GM19099 (cell line): ENCODE measurements around the gene SNU13.

Source experiments
- POLR2A ChIP-seq: IDR thresholded peaks from 3 replicates; pipeline ENCODE4 v1.6.1; 2011; ENCODE audit warnings: low read depth; ENCODE audit not compliant: insufficient read length; ENCODE audit errors: extremely low read depth

SNU13 gene

GRCh38 chr22:41687901-41688364, 734 bp downstream of the SNU13 start:
- TF ChIP-seq POLR2A = no peak

- TF ChIP-seq POLR2A = no peak
These were observed 4.5 kb downstream of the SNU13 start for GRCh38 chr22:41684194-41684593.

GRCh38 chr22:41683616-41684015, 5.1 kb downstream of the SNU13 start:
- no peak for TF ChIP-seq POLR2A

- TF ChIP-seq POLR2A = no peak
These were observed 5.6 kb downstream of the SNU13 start for GRCh38 chr22:41683052-41683451.

GRCh38 chr22:41682033-41682807, 6.4 kb downstream of the SNU13 start:
- peak; percentile 53 for TF ChIP-seq POLR2A

- no peak for TF ChIP-seq POLR2A
These were observed 7.1 kb downstream of the SNU13 start for GRCh38 chr22:41681616-41682015.

- no peak for TF ChIP-seq POLR2A
These were observed 12.5 kb downstream of the SNU13 start for GRCh38 chr22:41676134-41676533.

- no peak for TF ChIP-seq POLR2A
These were observed 13.8 kb downstream of the SNU13 start for GRCh38 chr22:41674846-41675340.

GRCh38 chr22:41672780-41673509, 15.7 kb downstream of the SNU13 start:
- TF ChIP-seq POLR2A = no peak

- no peak for TF ChIP-seq POLR2A
These were observed 19.4 kb downstream of the SNU13 start for GRCh38 chr22:41668971-41669911.

- no peak for TF ChIP-seq POLR2A
These were observed 23.7 kb downstream of the SNU13 start for GRCh38 chr22:41664951-41665350.

GRCh38 chr22:41664490-41664889, 24.2 kb downstream of the SNU13 start:
- no peak for TF ChIP-seq POLR2A

- TF ChIP-seq POLR2A = no peak
These were observed 27.0 kb downstream of the SNU13 start for GRCh38 chr22:41661713-41662112.

- no peak for TF ChIP-seq POLR2A
These were observed 27.6 kb downstream of the SNU13 start for GRCh38 chr22:41661088-41661487.

GRCh38 chr22:41660416-41660815, 28.3 kb downstream of the SNU13 start:
- no peak for TF ChIP-seq POLR2A
